Measurements from ENCODE around the gene LPCAT1. TPM values are rescaled to one million over a fixed set of nuclear protein-coding genes. Genes with fewer than 3 reads are reported as not detected.

Gene LPCAT1
- total RNA-seq, 1 donor from 2014 or later = 24.2 TPM

DNA sequence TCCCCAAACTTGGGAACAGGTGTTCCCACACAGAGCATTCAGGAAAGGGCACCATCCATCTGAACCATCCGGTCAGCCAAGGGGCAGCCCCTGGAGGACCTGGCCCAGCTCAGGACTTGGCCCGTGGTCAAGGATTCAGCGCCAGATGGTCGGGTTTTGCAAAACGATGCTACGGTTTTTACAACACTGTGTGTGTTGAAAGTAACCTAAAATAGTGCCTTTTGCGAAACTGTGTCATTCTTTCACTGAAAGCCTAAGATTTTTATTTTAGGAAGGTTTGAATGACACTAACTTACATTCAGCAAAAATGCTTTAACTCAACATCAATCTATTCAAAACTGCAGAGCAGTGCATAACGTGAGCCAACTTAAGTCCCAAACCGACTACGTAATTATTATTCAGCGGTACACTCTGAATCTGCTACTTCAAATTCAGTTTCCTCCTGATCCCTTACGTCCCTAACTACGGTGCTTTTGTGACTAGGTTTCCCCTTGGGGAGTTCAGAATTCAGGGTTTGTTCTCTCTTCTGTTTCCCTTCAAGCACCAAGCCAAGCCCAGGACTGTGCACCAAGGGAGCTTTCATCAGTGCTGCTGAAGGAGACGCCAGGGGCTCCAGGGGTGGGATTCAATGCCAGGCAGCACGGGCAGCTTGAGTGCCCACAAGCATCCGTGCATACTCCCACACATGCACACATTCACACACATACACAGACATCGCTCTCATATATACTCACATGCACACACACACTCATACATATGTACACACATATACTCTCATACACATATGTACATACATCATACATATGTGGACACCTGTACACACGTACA lies 25.8 kb downstream of the LPCAT1 start:
- peak; percentile 53 for DNase-seq

DNA sequence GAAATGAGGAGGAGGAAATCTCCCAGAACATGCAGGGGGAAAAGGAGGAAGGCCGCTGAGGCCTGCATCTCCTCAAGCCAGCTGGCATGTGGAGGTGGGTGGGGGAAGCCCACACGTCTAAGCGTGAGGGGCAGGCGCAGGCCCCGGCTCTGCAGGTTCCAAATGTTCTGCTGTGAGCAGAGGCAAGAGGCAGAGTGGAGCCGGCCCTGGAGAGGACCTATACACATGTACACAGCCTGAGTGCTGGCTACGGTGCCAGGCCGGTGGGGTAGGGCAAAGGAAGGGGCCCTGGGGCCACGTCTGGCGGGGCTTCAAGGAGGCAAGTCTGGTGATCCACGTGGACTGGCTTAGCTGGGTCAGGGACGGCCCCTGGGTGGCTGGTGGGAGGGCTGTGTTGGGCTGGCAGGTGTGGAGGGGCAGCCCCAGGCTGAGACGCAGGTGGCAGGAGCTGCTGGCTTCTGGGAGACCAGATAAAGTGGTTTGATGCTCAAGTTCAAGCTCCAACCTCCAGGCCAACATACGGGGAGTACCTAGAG lies 26.4 kb downstream of the LPCAT1 start:
- no peak for DNase-seq

DNA sequence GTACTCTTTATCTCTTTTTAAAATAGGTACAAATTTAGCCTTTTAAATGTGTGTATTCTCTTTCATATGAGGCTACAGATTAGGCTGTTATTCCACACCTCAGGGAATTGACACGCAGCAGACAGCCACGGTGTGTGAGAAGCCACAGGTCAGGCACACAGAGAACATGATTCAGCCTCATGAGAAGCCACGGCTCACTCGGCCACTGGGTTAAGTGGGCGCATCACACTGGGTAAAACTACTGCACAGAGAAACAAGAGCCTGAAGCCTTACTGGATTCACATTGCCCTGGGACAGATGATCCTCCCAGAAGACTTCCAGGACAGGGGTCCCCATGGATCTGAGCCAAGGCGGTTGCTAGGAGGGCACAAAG lies 28.2 kb downstream of the LPCAT1 start:
- DNase-seq = no peak

DNA sequence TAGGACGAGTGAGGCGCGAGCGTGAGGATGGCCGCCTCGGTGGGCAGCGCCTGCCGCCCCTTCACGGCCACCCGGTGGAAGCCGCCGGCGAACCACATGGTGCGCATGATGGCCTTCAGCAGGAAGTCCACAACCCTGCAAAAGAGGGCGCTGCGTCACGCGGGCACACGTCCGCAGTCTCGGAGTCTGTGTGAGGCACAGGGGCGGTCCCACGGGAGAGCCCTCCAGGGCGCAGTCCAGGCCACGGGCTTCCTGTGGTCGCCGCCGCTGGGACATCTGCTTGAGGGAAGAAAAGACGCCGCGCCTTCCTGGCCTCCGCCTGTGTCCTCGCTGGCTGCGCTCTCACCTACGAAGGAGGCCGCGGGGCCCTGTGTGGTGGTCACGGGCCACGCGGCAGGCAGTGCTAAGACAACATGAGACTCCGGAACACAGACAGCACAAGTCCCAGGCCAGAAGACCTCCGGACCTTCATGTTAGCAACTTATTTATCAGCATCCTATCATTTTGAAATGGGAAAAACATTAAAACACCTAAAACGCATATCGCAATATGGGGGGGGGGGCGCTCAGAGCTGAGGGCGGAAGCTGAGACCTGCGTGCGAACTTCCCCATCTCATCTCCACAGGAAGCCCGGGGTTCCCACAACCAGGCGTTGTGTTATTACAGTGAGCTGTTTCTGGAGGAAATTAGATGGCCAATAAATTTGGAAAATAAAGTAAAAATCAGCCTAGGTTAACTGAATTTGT lies 28.8 kb downstream of the LPCAT1 start:
- DNase-seq = no peak

DNA sequence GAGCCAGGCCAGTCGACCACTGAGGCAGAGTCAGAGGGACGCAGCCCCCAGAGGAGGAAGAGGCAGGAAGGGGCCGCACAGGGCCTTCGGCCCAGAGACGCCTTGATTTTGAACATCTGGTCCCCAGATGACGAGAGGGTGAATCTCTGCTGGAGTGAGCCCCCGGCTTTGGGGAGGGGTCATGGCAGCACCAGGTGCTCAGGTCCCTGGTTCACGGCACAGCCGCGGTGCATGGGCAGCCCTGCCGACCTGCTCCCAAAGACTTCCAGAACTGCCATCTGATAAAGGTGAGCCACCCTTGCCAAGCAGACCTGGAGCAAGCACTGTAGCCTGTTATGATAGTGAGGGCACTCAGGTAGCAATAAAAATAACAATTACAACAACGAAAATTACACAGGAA lies 29.8 kb downstream of the LPCAT1 start:
- no peak for DNase-seq

DNA sequence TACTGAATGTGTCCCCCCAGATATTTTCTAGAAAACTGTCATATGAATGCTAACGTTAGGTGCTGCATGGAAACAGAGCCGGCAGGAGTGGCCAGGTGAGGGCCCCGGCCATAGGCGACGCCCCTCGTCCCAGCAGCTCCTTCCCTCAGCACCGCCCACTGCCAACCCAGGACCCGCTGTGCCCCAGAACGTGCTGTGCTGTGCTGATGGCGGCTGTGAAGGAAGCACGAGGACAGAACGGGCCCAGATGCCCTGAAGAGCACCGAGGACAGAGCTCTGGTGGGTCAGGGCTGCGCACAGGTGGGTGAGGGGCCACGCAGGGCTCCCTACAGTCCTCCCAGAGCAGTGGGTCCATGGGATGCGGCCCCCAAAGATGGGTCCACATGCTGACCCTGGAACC lies 30.3 kb downstream of the LPCAT1 start:
- DNase-seq = no peak

DNA sequence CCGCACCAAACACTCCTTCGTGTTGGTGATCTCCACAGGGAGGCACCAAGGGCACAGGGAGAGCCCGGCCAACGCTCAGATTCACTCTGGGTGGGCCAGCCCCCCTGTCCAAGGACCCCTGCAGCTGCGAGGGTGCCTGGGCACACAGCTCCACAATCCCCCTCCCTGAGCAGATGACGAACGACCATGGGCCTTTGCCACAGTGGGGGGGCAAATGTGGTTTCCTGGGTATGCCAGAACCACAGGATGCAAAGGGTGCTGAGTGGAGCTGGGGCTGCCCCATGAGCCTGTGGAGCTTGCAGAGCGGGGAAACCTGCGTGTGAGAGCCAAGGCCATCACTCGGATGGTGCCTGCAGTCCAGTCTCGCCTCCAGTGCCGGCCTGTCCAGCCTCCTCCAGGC lies 31.0 kb downstream of the LPCAT1 start:
- no peak for DNase-seq

DNA sequence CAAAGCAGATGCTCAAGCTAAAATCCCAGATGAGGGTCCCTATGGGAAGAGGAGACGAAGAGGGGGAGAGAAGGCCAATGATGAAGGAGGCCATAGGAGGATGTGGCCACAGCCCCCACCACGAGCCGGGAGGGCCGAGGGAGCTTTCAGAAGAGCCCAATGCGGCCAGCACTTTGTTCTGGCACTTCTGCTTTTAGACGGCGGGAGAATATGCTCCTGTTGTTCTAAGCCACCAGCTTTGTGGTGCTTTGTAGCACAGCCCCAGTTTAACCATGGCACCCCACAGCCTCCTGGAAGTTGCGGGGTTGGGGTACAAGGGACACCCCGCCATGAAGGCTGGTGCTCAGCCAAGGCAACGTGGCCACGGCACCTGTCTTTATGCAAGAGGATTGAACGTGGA lies 33.4 kb downstream of the LPCAT1 start:
- DNase-seq = no peak

DNA sequence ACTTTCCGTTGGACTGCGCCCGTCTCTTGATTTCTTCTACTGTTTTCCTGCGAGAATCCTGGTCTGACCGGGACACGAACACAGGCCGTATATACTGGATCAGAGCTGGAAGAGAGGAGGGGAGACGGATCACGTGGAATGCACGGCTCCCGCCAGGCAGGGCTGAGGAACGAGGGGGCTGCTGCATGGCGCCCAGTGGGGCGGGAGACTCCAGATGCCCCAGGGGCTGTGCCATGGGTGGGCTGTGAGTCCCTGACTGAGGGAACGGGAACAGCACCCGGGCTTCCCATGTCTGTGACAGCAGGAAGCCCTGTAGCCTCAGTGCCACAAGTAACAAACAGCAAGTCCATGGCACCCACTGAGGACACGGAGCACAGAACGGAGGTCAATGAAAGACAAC lies 34.0 kb downstream of the LPCAT1 start:
- no peak for DNase-seq

DNA sequence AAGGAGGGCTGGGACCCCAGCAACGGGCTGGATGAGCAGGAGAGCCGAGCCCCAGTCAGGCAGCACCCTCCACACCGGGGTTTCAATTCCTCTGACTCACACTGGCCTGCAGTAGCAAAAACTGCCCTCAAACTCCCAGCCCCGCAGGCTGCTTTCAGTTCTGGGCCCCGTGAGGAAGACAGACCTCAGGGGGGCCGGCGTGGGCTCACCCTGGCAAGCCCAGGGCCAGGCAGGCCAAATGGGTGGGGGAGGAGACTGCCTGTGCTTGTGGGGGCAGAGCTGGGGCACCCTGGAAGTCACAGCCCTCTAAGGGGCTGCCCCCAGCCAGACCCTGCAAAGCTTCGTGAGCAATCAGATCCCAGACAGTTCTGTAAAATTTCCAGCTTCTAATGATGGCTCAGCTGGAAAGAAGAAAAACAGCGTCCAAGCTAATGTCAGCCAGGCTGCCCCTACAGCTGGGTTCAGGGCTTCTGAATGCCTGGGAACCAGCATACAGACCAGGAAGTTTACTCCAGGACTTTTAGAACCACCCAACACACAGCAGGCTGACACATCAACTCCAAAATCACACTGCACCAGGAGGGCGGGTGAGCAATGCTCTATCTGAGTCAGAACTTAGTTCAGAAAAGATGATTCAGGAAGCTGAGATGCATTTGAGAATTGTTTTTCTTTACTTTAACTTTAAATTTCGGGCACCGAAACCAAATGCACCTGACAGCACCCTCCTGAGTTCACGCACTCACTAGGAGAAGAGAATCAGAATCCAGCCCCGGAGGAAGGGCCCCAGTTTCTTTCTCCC lies 34.7 kb downstream of the LPCAT1 start:
- DNase-seq = no peak

DNA sequence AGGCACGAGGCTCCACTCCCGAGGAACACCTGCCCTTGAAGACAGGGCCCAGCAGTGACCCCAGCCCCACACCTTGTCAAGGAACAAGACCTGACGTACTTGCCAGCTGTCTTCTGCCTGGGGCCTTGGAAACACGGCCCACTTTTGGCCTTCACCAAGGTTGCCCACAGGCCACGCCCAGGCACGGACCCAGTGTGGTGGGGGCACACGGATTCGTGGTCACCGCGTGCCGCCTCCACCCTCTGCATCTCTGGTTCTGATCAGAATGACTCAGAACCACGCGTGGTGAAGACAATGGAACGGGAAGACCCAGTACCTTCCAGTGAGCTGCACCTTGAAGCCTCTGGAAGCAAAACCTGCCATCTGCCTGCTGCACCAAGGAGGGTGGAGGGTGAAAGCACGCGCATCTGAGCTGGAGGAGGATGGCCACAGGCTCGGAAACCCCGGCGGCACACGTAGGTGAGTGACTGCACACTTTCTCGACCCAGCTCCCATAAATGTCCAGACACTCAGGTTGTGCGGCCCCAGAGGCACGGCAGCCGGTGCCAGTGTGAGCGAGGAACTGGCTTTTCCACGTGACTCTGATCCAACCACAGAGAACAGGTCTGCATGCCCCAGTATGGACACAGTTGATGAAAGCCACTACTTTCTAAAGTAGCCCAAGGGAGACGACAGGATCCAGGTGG lies 36.5 kb downstream of the LPCAT1 start:
- DNase-seq = no peak

DNA sequence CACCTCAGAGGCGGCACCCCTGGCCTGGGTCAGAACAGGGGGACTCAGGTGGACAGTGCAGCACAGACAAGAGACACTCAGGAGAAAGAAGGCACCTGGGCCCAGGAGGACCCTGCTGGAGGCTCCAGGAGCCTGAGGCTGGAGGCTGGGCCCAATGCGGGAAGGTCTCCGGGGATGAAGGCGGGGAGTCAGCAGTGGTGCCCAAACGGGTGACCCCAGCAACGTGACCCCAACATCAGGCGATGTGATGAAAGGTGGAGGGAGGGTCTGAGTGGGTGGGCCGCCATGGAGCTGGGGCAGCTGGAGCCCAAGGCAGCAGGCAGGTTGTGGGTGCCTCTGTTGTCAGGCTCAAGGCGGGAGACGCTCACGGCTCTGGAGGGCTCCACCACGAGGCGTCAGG lies 37.5 kb downstream of the LPCAT1 start:
- no peak for DNase-seq

DNA sequence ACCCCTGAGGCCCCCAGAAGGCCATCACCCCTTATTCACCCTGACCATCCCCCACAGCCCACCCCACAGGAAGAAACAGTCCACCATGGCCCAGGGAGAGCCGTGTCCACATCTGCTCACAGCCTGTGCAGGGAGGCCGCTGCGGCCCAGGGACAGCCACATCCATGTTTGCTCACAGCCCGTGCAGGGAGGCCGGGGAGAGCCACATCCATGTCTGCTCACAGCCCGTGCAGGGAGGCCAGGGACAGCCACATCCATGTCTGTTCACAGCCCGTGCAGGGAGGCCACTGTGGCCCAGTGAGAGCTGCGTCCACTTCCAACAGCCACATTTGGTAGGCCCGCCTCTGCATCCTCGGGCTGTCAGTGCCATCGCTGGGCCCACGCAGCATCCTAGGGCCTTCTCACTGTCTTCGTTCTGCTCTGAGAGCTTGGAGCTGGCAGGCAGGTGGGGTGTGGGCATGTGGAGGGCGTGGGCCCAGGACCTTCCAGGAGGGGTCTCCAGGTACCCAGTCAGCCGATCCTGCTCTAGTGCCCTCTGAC lies 38.1 kb downstream of the LPCAT1 start:
- no peak for DNase-seq

DNA sequence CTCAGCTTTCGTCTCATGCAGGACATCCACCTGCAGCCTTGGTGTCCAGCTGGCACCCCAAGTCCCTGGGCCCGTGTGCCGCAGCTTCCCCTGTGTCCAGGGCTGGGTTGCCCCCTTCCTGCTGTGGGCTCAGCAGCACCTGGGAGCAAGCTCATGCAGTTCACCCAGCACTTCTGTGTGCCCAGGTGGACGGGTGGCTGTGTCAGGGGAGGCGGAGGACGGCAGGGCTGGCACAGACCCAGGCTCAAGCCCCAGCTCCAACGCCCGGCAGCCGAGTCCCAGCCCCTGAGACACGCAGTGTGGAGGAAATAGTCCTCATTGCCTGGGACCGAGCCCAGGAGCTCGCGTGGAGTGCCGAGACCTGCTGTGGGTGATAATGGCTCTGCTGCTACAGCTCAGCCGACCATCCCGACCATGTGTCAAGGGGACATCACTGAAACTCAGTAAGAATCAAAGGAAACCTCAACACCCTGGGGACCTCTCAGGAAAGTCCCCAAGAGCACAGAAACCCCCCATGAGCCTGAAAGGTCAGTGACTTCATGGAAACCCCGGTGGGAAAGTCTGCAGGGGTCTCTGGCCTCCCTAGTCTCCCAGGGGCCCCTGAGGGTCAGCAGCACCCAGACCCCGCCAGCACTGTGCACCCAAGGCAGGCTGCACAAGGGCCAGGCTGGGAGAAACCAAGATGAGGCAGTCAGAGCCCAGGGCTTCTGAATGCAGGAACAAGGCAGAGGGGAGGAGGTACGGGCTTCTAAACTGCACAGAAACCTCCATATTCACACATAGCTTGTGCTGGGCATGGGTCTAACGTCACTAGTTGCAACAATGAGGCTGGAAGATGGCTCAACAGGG lies 38.8 kb downstream of the LPCAT1 start:
- DNase-seq = no peak

DNA sequence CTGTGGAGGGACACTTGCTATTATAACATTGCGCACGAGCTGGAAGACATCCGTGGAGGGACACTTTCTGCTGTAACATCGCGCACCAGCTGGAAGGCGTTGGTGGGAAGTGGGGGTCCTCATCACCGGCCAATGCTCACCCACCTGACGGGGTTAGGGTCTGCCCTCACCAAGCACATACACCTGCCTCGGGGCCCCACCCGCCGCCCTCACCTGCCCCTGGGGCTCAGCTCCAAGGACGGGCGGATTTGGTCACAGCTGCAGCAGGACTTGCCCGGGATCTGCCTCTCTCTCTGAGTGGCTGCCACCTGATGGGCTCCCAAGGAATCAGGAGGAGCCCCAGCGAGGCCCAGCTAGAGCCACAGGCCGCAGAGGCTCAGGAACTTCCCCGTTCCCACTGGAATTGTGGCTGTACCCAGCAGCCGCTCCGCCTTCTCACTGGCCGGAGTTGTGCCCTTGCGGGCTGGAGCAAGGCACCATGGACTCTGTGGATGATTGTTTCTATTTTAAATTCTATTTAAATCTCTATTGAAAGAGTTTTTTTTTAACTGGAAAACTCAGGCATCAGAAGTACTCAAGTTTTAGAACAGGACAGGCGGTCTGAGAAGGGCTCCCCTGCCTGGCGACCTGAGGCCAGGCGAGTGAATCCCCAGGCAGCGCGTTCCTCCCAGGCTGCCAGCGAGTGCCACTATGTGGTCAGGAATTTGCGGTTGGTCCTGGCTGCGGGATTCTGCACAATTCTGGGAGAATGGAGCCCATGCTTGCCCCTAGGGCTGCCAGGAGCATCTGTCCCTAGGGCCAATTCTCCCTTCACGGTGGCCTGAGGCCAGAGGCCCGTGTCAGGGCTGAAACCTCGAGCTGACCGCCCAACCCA lies 39.7 kb downstream of the LPCAT1 start:
- no peak for DNase-seq

DNA sequence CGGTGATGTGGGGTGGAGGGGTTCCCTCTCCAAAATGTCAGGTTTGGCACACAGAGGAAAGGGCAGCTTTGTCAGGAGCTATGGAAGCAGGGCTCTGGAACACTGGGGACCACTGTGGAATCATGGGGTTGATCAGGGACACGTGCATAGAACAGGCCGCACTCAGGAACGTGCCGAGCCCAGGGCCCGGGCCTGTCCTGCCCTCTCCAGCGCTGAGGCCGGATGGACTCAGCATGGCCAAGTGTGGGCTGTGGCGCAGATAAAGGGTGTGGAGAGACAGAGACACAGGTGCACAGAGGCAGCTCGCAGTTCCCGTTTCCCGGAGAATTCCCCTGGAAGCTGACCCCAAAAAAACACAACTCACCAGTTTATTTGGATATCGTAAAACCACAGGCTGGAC lies 40.7 kb downstream of the LPCAT1 start:
- DNase-seq = no peak

DNA sequence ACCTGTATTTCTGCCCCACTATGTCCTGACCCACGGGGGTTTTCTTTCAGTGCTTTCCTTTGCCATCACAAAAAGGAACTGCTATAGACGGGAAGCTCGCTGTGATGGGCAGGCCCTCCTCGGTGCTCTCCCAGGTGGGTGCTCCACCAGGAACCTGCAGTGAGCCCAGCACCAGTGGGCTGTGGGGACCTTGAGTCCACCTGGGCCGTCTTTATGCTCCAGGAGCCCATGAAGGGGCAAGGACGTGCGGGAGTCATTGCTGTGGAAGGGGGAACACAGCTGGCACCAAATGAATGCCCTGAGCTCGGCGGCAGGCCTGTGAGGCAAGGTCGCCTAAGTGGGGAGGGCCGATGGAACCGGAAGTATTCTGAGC lies 41.8 kb downstream of the LPCAT1 start:
- DNase-seq = no peak

DNA sequence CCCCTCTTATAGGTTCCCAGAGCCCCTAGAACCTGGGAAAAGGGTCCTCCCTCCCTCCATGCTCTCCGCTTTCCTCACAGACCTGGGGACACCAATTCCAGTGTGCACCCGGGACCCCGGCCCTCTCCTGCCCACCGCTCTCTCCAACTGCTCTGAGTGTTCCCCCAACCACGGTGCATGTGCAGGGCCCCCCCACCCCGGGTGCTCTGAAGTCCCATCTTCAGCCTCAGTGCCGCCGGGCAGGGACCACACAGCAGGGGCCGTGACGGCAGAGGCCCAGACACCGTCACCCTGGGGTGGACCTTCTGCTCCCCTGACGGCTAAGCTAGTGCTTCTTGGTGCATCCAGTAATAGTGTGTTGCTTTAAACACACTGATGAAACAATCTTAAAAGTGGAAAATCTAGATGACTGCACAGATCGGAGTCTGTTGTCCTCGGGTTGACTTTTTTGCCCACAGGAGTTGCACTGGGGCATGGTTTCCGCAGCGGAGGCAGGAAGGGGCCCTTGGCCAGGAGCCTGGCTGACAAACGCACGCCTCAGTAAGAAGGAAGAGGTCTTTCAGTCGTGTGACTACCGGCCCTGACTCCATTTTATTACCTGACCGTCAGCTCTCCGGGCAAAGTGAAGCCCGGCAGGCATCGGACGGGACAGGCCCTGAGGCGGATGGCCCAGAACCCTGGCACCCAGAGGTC lies 42.3 kb downstream of the LPCAT1 start:
- no peak for DNase-seq

DNA sequence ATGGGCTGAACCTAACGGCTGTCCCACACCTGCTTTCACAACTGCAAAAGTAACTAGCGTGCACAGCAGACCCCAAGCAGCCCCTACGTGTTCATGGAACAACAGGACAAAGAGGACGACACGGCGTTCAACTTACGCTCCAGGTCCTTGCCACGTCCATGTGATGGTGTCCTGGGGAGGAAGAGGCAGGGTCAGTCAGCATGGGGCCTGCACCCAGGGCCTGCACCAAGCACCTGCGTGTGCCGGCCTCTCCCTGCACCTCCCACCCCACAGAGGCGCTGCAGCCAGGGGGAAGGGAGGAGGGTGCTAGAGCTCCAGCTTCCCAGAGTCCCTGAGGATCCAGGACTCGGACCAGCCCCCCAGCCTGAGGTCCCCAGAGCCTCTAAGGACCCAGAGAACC lies 43.0 kb downstream of the LPCAT1 start:
- DNase-seq = no peak
